ENCODE data around the gene PTPRN2. TPM values are rescaled to one million over a fixed set of nuclear protein-coding genes. Genes with fewer than 3 reads are reported as not detected.

PTPRN2 gene
- total RNA-seq, 1 experiment from 2014 or later: 2.1 TPM

- Histone ChIP-seq H3K9me2 (ENCODE audit: insufficient read depth) (no peaks in the 10 kb centered on the region), H3K27ac (ENCODE audit: low read depth, low read length) (no peak overlapping the region), H3K36me3 (ENCODE audit: control insufficient read depth in 1 of 2, insufficient read depth in 2 of 2, low read length in 2 of 2) (no peaks in the 10 kb centered on the region), H3K27me3 (ENCODE audit: insufficient read depth, low read length) (no peaks in the 10 kb centered on the region), H3K9ac (ENCODE audit: low read length) (no peak overlapping the region), H2AFZ (ENCODE audit: low read depth, low read length, poor library complexity, severe bottlenecking) (no peak overlapping the region), H3K4me2 (ENCODE audit: low read length) (no peak overlapping the region), H3K9me3 (ENCODE audit: control insufficient read depth in 1 of 2, insufficient read depth in 1 of 2, low read depth in 1 of 2, low read length in 2 of 2) (no peaks in the 10 kb centered on the region), H3K79me2 (ENCODE audit: insufficient read depth, low read length) (no peaks in the 10 kb centered on the region), H3K4me1 (ENCODE audit: control insufficient read depth in 1 of 2, insufficient read depth in 2 of 2, low read length in 2 of 2) (no peaks in the 10 kb centered on the region), H4K20me1 (ENCODE audit: insufficient read depth) (no peaks in the 10 kb centered on the region), H3K4me3 (replicated peaks in 1 of 2; ENCODE audit: low read depth in 1 of 2, low read length in 2 of 2) (no peak overlapping the region)
- BruUV-seq (replicated peaks): no TSS peak
- TF ChIP-seq JUND (IDR thresholded peaks at IDR 0.05): no peak
- no peak for TF ChIP-seq MAX (IDR thresholded peaks at IDR 0.05)
- no peak for TF ChIP-seq SIN3A (IDR thresholded peaks at IDR 0.05; ENCODE audit: low read depth)
- no peak for TF ChIP-seq YY1 (IDR thresholded peaks at IDR 0.05; ENCODE audit: extremely low read depth, insufficient replicate concordance, low read depth, low read length)
- TF ChIP-seq EZH2 (IDR thresholded peaks at IDR 0.05): no peak
- TF ChIP-seq POLR2A (IDR thresholded peaks at IDR 0.05; ENCODE audit: borderline replicate concordance, extremely low read depth, insufficient read depth, insufficient read length): no peak
- TF ChIP-seq FOSL1 (IDR thresholded peaks at IDR 0.05; ENCODE audit: low read depth): no peak
- ChIA-PET POLR2A (no interaction called here), CTCF (no interaction called here), RAD21 (ENCODE audit: low non-redundant PET in 1 of 2, low total read pairs in 2 of 2, uncharacterized antibody in 2 of 2, unreplicated experiment in 2 of 2) (no interaction called here)
- DNase-seq (ENCODE audit: low read depth, low spot score) (no peak), ATAC-seq (no peak)
- intact Hi-C loops (cut with micrococcal nuclease): no loop called here
Observed at GRCh38 chr7:158023681-158024350, 563.8 kb downstream of the PTPRN2 start.

- Histone ChIP-seq H3K36me3 (ENCODE audit: control insufficient read depth in 1 of 2, insufficient read depth in 2 of 2, low read length in 2 of 2) (no peaks in the 10 kb centered on the region), H3K27ac (ENCODE audit: low read depth, low read length) (no peak overlapping the region), H3K4me3 (replicated peaks in 1 of 2; ENCODE audit: low read depth in 1 of 2, low read length in 2 of 2) (no peak overlapping the region), H3K27me3 (ENCODE audit: insufficient read depth, low read length) (no peaks in the 10 kb centered on the region), H3K9me2 (ENCODE audit: insufficient read depth) (no peaks in the 10 kb centered on the region), H3K9me3 (ENCODE audit: control insufficient read depth in 1 of 2, insufficient read depth in 1 of 2, low read depth in 1 of 2, low read length in 2 of 2) (no peaks in the 10 kb centered on the region), H3K9ac (ENCODE audit: low read length) (no peak overlapping the region), H2AFZ (ENCODE audit: low read depth, low read length, poor library complexity, severe bottlenecking) (no peak overlapping the region), H3K4me1 (ENCODE audit: control insufficient read depth in 1 of 2, insufficient read depth in 2 of 2, low read length in 2 of 2) (no peaks in the 10 kb centered on the region), H3K4me2 (ENCODE audit: low read length) (no peak overlapping the region), H3K79me2 (ENCODE audit: insufficient read depth, low read length) (no peaks in the 10 kb centered on the region), H4K20me1 (ENCODE audit: insufficient read depth) (no peaks in the 10 kb centered on the region)
- no TSS peak for BruUV-seq (replicated peaks)
- no peak for ATAC-seq
- ChIA-PET POLR2A (no interaction called here), CTCF (no interaction called here), RAD21 (ENCODE audit: low non-redundant PET in 1 of 2, low total read pairs in 2 of 2, uncharacterized antibody in 2 of 2, unreplicated experiment in 2 of 2) (no interaction called here)
- TF ChIP-seq EZH2phosphoT487 (IDR thresholded peaks at IDR 0.05; ENCODE audit: borderline replicate concordance): no peak
- no peak for TF ChIP-seq POLR2A (IDR thresholded peaks at IDR 0.05; ENCODE audit: borderline replicate concordance, extremely low read depth, insufficient read depth, insufficient read length)
- no peak for TF ChIP-seq YY1 (IDR thresholded peaks at IDR 0.05; ENCODE audit: extremely low read depth, insufficient replicate concordance, low read depth, low read length)
- no peak for TF ChIP-seq REST (IDR thresholded peaks at IDR 0.05; ENCODE audit: low read depth)
- no peak for TF ChIP-seq ZNF274 (IDR thresholded peaks at IDR 0.05; ENCODE audit: low read depth, low read length)
- no peak for TF ChIP-seq ATF3 (IDR thresholded peaks at IDR 0.05)
- no peak for TF ChIP-seq EZH2 (IDR thresholded peaks at IDR 0.05)
- no peak for TF ChIP-seq JUND (IDR thresholded peaks at IDR 0.05)
- no peak for TF ChIP-seq ZFX (IDR thresholded peaks at IDR 0.05)
- no peak for TF ChIP-seq RAD21 (IDR thresholded peaks at IDR 0.05; ENCODE audit: low read depth)
- TF ChIP-seq ZBTB33 (IDR thresholded peaks at IDR 0.05; ENCODE audit: extremely low read depth, insufficient replicate concordance, low read length): no peak
- intact Hi-C loops (cut with micrococcal nuclease): no loop called here
- no peak for DNase-seq (ENCODE audit: low read depth, low spot score)
Observed at GRCh38 chr7:158023157-158023556, 564.5 kb downstream of the PTPRN2 start.
